GM12878 (cell line): ENCODE data around the gene ANGPTL2. TPM values are rescaled to one million over a fixed set of nuclear protein-coding genes. Genes with fewer than 3 reads are reported as not detected.

Experiments used
- BCL11A ChIP-seq: IDR thresholded peaks from 2 replicates; pipeline ENCODE4 v1.6.1; 2011; ENCODE audit warnings: low read depth, low read length
- CHD4 ChIP-seq: fragments of 200-600 bp; sonication (generic); IDR thresholded peaks from 2 replicates; pipeline ENCODE4 v1.6.1; 2016; ENCODE audit warnings: mild to moderate bottlenecking
- CUX1 ChIP-seq: IDR thresholded peaks from 2 replicates; pipeline ENCODE4 v1.6.1; 2012; ENCODE audit warnings: improper control_type of control experiment, low read depth, low read length; ENCODE audit not compliant: insufficient replicate concordance
- E2F8 ChIP-seq: fragments of 450-650 bp; IDR thresholded peaks from 2 replicates; pipeline ENCODE4 v1.6.1; 2018; ENCODE audit warnings: mild to moderate bottlenecking, low read depth, moderate library complexity; ENCODE audit not compliant: partially characterized antibody
- GATAD2B ChIP-seq: fragments of 450-650 bp; conservative IDR thresholded peaks from 2 replicates; pipeline ENCODE4 v1.6.1; 2017; ENCODE audit warnings: low read depth, mild to moderate bottlenecking, moderate library complexity
- HDAC6 ChIP-seq: fragments of 200-600 bp; sonication (generic); IDR thresholded peaks from one replicate; pipeline ENCODE4 v1.8.0; 2017; ENCODE audit warnings: antibody characterized with exemption; ENCODE audit not compliant: unreplicated experiment
- KDM1A ChIP-seq: fragments of 200-600 bp; sonication (generic); IDR thresholded peaks from 2 replicates; pipeline ENCODE4 v1.6.1; 2016; ENCODE audit warnings: borderline replicate concordance
- MAX ChIP-seq: IDR thresholded peaks from 2 replicates; pipeline ENCODE4 v1.6.1; 2012; ENCODE audit warnings: low read depth, low read length, improper control_type of control experiment
- MTA2 ChIP-seq: fragments of 450-650 bp; IDR thresholded peaks from 2 replicates; pipeline ENCODE4 v1.6.1; 2016; ENCODE audit warnings: low read depth, mild to moderate bottlenecking, moderate library complexity
- NR2C2 ChIP-seq: IDR thresholded peaks from 2 replicates; pipeline ENCODE4 v1.6.1; 2011; ENCODE audit warnings: borderline replicate concordance, low read depth; ENCODE audit not compliant: control insufficient read depth, insufficient read length
- NR2F1 ChIP-seq: fragments of 450-650 bp; conservative IDR thresholded peaks from 2 replicates; pipeline ENCODE4 v1.6.1; 2017; ENCODE audit warnings: mild to moderate bottlenecking
- PAX5 ChIP-seq: IDR thresholded peaks from 2 replicates; pipeline ENCODE4 v1.6.1; 2011; ENCODE audit warnings: low read depth, low read length, borderline replicate concordance
- POLR2AphosphoS2 ChIP-seq: IDR thresholded peaks from 2 replicates; pipeline ENCODE4 v1.6.1; 2011; ENCODE audit warnings: low read depth, mild to moderate bottlenecking, low read length, improper control_type of control experiment, moderate library complexity
- POU2F2 ChIP-seq: IDR thresholded peaks from 3 replicates; pipeline ENCODE4 v1.6.1; 2011; ENCODE audit warnings: low read depth, mild to moderate bottlenecking, low read length, borderline replicate concordance
- SMAD1 ChIP-seq: fragments of 450-650 bp; IDR thresholded peaks from 2 replicates; pipeline ENCODE4 v1.6.1; 2018; ENCODE audit warnings: mild to moderate bottlenecking, low read depth; ENCODE audit not compliant: partially characterized antibody
- ZBTB40 ChIP-seq: fragments of 450-650 bp; IDR thresholded peaks from 2 replicates; pipeline ENCODE4 v1.6.1; 2016; ENCODE audit warnings: mild to moderate bottlenecking, moderate library complexity, borderline replicate concordance
- ZSCAN29 ChIP-seq: fragments of 450-650 bp; IDR thresholded peaks from 2 replicates; pipeline ENCODE4 v1.6.1; 2017; ENCODE audit warnings: mild to moderate bottlenecking, moderate library complexity
- polyA plus RNA-seq, 11 experiments: library from polyadenylated mRNA; depleted of rRNA in 4 of 11; unstranded in 6 of 11; stranded (reverse) in 5 of 11; fragments of >200 nt; fragmentation: Nextera tagmentation in 4 of 11; fragmentation: Illumina TruSeq in 1 of 11; extraction: Ambion mirVana in 4 of 11; extraction: Trizol in 1 of 11; gene quantifications; 1 replicate in 1 of 11; 2 replicates in 10 of 11; pipeline versions ENCODE4 v1.2.1 to v1.2.3, GENCODE V29; 2011 to 2016; ENCODE audit warnings: inconsistent platforms in 2 of 11, missing spikeins in 2 of 11, low read depth in 1 of 11
- total RNA-seq, 4 experiments: library from RNA; depleted of rRNA in 3 of 4; stranded (reverse); fragments of >200 nt in 3 of 4; fragmentation: Illumina TruSeq in 1 of 4; extraction: Trizol in 1 of 4; gene quantifications; 2 replicates each; pipeline versions ENCODE4 v1.2.1 to v1.2.3, GENCODE V29; 2013 to 2021

ANGPTL2 gene
- total and polyA plus RNA-seq, 10 of the 15 experiments (the other 5 are each of a cell fraction or from before 2014, with no cell fraction given) = 0.13 to 2.6 (median 0.82) TPM; not detected in 1

- peak; percentile 82 for TF ChIP-seq CUX1
- peak; percentile 47 for TF ChIP-seq SMAD1
- TF ChIP-seq POLR2AphosphoS2 = no peak
- TF ChIP-seq MTA2 = peak; percentile 57; the same call in 1 of the 2 replicates
- 0 out of 2 replicates have a peak, but pooled peaks have one; percentile 16 for TF ChIP-seq PAX5
- no peak; the same call in 1 of the 2 replicates for TF ChIP-seq ZBTB40
- 0 out of 2 replicates have a peak, but pooled peaks have one; percentile 11 for TF ChIP-seq NR2F1
- no peak for TF ChIP-seq KDM1A
- TF ChIP-seq GATAD2B = peak; percentile 92
- no peak for TF ChIP-seq E2F8
- TF ChIP-seq NR2C2 = no peak
- TF ChIP-seq POU2F2 = peak; percentile 18; the same call in 1 of the 3 replicates
- TF ChIP-seq HDAC6 = no peak
- no peak for TF ChIP-seq MAX
- 0 out of 2 replicates have a peak, but pooled peaks have one; percentile 9 for TF ChIP-seq BCL11A
- TF ChIP-seq ZSCAN29 = no peak
- no peak for TF ChIP-seq CHD4
Measured at GRCh38 chr9:127059765-127060361, 62.6 kb downstream of the ANGPTL2 start (continued).
